Type B pancreatic cell (in vitro differentiated cells): Measurements from ENCODE around the gene MARS1. TPM values are rescaled to one million over a fixed set of nuclear protein-coding genes. Genes with fewer than 3 reads are reported as not detected.
"Not testable (repeated sequence)": the region's sequence is repeated elsewhere in the genome, so short reads cannot be mapped to it uniquely, and the experiment has no call there.

Source experiments
- DNase-seq: peaks from one replicate; pipeline ENCODE4 v3.0.0; 2021; ENCODE audit warnings: mixed read lengths; ENCODE audit not compliant: unreplicated experiment; ENCODE audit errors: extremely low spot score
- H3K27ac Mint-ChIP-seq: 2 replicates; pipeline ENCODE4 v1.8.0; 2021; ENCODE audit warnings: mild to moderate bottlenecking, mixed read lengths
- H3K27me3 Mint-ChIP-seq: 2 replicates; pipeline ENCODE4 v1.8.0; 2021; ENCODE audit warnings: mixed read lengths
- H3K36me3 Mint-ChIP-seq: 2 replicates; pipeline ENCODE4 v1.8.0; 2021; ENCODE audit warnings: mixed read lengths
- H3K4me1 Mint-ChIP-seq: one replicate; pipeline ENCODE4 v1.8.0; 2021; ENCODE audit warnings: mixed read lengths; ENCODE audit not compliant: unreplicated experiment
- H3K4me3 Mint-ChIP-seq: 2 replicates; pipeline ENCODE4 v1.8.0; 2021; ENCODE audit warnings: mild to moderate bottlenecking, mixed read lengths
- H3K9me3 Mint-ChIP-seq: 2 replicates; pipeline ENCODE4 v1.8.0; 2021; ENCODE audit warnings: mixed read lengths
- total RNA-seq: library from RNA; stranded (reverse); gene quantifications from 2 replicates; pipeline ENCODE4 v1.2.1, GENCODE V29; 2021; ENCODE audit warnings: low replicate concordance
- TF ChIP-seq, protein P1 (sequence below): fragments of 200-600 bp; sonication (generic); conservative IDR thresholded peaks from 2 replicates; pipeline ENCODE4 v1.5.0; 2021; ENCODE audit warnings: antibody characterized with exemption, mild to moderate bottlenecking

MARS1 gene
- total RNA-seq, 1 donor from 2014 or later: 200 TPM

DNA sequence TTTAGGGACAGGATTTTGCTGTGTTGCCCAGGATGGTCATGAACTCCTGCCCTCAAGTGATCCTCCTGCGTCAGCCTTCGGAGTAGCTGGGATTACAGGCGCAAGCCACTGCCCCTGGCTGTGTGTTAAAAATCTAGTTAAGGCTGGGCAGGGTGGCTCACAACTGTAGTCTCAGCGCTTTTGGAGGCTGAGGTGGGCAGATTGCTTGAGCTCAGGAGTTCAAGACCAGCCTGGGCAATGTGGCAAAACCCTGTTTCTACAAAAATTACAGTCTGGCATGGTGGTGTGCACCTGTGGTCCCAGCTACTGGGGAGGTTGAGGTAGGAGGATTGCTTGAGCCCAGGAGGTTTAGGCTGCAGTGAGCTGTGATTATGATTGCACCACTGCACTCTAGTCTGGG, 23.3 kb downstream of the MARS1 start:
- no peaks in the 10 kb centered on the region for H3K9me3 Mint-ChIP-seq
- no peaks in the 10 kb centered on the region for H3K4me1 Mint-ChIP-seq
- DNase-seq: no peak
- H3K36me3 Mint-ChIP-seq: peaks cover 32% of the 10 kb centered on the region
- no peak overlapping the region for H3K4me3 Mint-ChIP-seq
- H3K27me3 Mint-ChIP-seq: no peaks in the 10 kb centered on the region
- no peak overlapping the region for H3K27ac Mint-ChIP-seq
- TF ChIP-seq, protein P1, sequence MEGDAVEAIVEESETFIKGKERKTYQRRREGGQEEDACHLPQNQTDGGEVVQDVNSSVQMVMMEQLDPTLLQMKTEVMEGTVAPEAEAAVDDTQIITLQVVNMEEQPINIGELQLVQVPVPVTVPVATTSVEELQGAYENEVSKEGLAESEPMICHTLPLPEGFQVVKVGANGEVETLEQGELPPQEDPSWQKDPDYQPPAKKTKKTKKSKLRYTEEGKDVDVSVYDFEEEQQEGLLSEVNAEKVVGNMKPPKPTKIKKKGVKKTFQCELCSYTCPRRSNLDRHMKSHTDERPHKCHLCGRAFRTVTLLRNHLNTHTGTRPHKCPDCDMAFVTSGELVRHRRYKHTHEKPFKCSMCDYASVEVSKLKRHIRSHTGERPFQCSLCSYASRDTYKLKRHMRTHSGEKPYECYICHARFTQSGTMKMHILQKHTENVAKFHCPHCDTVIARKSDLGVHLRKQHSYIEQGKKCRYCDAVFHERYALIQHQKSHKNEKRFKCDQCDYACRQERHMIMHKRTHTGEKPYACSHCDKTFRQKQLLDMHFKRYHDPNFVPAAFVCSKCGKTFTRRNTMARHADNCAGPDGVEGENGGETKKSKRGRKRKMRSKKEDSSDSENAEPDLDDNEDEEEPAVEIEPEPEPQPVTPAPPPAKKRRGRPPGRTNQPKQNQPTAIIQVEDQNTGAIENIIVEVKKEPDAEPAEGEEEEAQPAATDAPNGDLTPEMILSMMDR: no peak

DNA sequence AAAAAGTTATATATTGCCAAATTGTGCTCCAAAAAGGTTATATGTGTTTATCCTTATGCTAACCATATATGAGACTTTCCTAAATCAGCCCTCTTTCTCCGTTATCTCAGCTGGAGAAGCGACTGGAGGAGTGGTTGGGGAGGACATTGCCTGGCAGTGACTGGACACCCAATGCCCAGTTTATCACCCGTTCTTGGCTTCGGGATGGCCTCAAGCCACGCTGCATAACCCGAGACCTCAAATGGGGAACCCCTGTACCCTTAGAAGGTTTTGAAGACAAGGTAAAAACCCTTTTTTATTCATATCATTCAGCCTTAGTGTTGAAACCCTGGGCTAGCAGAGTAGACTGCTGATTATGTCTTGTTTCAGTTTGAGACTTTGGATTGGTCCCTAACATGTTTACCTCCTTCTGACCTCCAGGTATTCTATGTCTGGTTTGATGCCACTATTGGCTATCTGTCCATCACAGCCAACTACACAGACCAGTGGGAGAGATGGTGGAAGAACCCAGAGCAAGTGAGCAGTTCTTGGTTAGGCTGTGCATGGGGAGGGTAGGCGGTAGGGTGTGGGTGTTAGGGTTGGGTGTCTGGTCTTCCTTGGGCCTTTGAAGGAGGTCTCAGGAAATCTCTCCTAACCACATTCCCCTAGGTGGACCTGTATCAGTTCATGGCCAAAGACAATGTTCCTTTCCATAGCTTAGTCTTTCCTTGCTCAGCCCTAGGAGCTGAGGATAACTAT, 23.9 kb downstream of the MARS1 start:
- Mint-ChIP-seq H3K4me1 (no peaks in the 10 kb centered on the region), H3K36me3 (peaks cover 36% of the 10 kb centered on the region), H3K9me3 (no peaks in the 10 kb centered on the region), H3K27me3 (no peaks in the 10 kb centered on the region), H3K27ac (no peak overlapping the region), H3K4me3 (no peak overlapping the region)
- DNase-seq: no peak
- TF ChIP-seq, protein P1: no peak

DNA sequence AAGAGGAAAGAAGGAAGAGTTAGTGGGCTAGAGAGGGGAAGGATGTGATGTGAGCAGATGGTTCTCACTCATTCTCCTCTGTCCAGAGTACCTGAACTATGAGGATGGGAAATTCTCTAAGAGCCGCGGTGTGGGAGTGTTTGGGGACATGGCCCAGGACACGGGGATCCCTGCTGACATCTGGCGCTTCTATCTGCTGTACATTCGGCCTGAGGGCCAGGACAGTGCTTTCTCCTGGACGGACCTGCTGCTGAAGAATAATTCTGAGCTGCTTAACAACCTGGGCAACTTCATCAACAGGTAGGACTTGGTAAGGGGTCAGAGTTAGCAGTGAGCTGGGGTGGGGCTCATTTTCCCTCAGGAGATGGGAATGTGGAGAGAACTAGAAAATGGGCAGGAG, 24.8 kb downstream of the MARS1 start:
- DNase-seq: no peak
- Mint-ChIP-seq H3K4me1 (no peaks in the 10 kb centered on the region), H3K9me3 (no peaks in the 10 kb centered on the region), H3K36me3 (peaks cover 40% of the 10 kb centered on the region), H3K27ac (peak overlapping the region; percentile 12), H3K27me3 (no peaks in the 10 kb centered on the region), H3K4me3 (no peak overlapping the region)
- TF ChIP-seq, protein P1: no peak

DNA sequence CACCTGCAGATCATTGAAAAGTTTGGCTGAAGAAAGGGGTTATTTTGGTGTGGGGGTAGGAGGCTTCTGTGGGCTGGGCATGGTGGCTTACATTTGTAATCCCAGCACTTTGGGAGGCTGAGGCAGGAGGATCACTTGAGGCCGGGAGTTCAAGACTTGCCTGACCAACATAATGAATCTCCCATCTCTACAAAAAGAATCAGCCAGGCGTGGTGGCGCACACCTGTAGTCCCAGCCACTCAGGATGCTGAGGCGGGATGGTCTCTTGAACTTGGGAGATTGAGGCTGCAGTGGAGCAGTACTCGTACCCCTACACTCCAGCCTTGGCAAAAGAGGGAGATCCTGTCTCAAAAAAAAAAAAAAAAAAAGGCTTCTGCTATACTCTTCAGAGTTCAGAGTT, 25.4 kb downstream of the MARS1 start:
- H3K36me3 Mint-ChIP-seq: peaks cover 40% of the 10 kb centered on the region
- peaks cover 3% of the 10 kb centered on the region for H3K4me1 Mint-ChIP-seq
- no peaks in the 10 kb centered on the region for H3K9me3 Mint-ChIP-seq
- no peaks in the 10 kb centered on the region for H3K27me3 Mint-ChIP-seq
- DNase-seq: no peak
- TF ChIP-seq, protein P1: no peak
- H3K27ac Mint-ChIP-seq: peak overlapping the region; percentile 12
- no peak overlapping the region for H3K4me3 Mint-ChIP-seq

DNA sequence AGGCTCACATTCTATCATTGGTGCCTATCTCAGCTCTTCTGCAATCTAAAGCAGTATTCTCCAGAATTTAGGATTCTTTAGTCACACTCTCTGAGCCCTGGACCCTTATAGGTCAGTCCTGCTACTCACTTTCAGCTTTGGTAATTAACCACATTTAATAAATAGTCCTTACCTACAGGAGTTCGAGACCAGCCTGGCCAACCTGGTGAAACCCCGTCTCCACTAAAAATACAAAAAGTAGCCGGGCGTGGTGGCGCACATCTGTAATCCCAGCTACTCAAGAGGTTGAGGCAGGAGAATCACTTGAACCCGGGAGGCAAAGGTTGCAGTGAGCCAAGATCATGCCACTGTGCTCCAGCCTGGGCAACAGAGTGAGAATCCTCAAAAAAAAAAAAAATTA, 25.8 kb downstream of the MARS1 start:
- not testable (repeated sequence) for H3K4me3 Mint-ChIP-seq, DNase-seq, H3K9me3 Mint-ChIP-seq, H3K4me1 Mint-ChIP-seq, H3K27ac Mint-ChIP-seq, H3K27me3 Mint-ChIP-seq
- peaks cover 40% of the 10 kb centered on the region for H3K36me3 Mint-ChIP-seq

DNA sequence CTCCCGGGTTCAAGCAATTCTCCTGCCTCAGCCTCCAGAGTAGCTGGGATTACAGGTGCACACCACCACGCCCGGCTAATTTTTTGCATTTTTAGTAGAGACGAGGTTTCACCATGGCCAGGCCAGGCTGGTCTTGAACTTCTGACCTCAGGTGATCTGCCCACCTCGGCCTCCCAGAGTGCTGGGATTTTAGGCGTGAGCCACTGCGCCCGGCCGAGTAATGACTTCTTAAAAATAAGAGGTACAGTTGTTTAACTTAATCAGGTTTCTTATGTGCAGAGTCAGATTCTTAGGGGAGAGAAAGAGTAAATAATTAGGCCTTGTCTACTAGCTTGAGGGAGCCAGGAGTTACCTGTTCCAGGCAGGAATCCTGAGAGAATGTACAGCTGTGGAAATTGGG, 26.4 kb downstream of the MARS1 start:
- H3K4me3 Mint-ChIP-seq, H3K9me3 Mint-ChIP-seq, DNase-seq, H3K27ac Mint-ChIP-seq, H3K27me3 Mint-ChIP-seq: not testable (repeated sequence)
- peaks cover 12% of the 10 kb centered on the region for H3K4me1 Mint-ChIP-seq
- H3K36me3 Mint-ChIP-seq: peaks cover 40% of the 10 kb centered on the region
